GM12878 (cell line): Measurements from ENCODE around the gene SOX10. TPM values are rescaled to one million over a fixed set of nuclear protein-coding genes. Genes with fewer than 3 reads are reported as not detected.

Source experiments
- ATAC-seq: fragments of 200-7000 bp; cut with Tn5 transposase; 3 replicates; pipeline ENCODE4 v1.9.1; 2020; ENCODE audit warnings: mild to moderate bottlenecking, moderate library complexity
- Bru-seq: library from RNA; stranded (reverse); fragments of 400-500 nt; gene quantifications from one replicate; lab custom pipeline; 2021; lab: Mats Ljungman, UMichigan
- BruChase-seq, 2 experiments: library from RNA; stranded (reverse); fragments of 400-500 nt; gene quantifications; one replicate each; lab custom pipeline; 2021; lab: Mats Ljungman, UMichigan
- BruUV-seq: library from RNA; stranded (reverse); fragments of 400-500 nt; replicated peaks from 2 replicates; lab custom pipeline; 2021; lab: Mats Ljungman, UMichigan
- CTCF ChIA-PET: fragments of 300-600 bp; sonication (Branson Sonifier 250); formaldehyde crosslinking; extraction: SDS; loops from one replicate; lab custom pipeline; 2021; ENCODE audit warnings: inconsistent platforms; lab: Yijun Ruan, JAX
- POLR2A ChIA-PET: fragments of 350-600 bp; formaldehyde crosslinking; extraction: SDS; loops from one replicate; lab custom pipeline; 2021; ENCODE audit warnings: inconsistent platforms; lab: Charles Lee
- RAD21 ChIA-PET: fragments of 300-600 bp; sonication (Branson Sonifier 250); formaldehyde crosslinking; loops from one replicate; lab custom pipeline; 2023; ENCODE audit warnings: antibody characterized with exemption; ENCODE audit not compliant: unreplicated experiment; lab: Charles Lee
- SMC1A ChIA-PET: fragments of 300-600 bp; sonication (Branson Sonifier 250); formaldehyde crosslinking; loops from one replicate; lab custom pipeline; 2023; ENCODE audit not compliant: unreplicated experiment, uncharacterized antibody; lab: Charles Lee
- DNase-seq: peaks from one replicate; pipeline ENCODE4 v3.0.0-alpha.2; 2011; ENCODE audit warnings: low read depth, low spot score
- FAIRE-seq: peaks from 3 replicates; lab custom pipeline; 2011; peaks lifted over from hg19 to GRCh38; lab: Jason Lieb, UNC
- H2AFZ ChIP-seq: 2 replicates; pipeline ENCODE4 v1.6.0; 2011; ENCODE audit warnings: low read depth, low read length, control low read depth; ENCODE audit not compliant: control insufficient read depth
- H3K27ac ChIP-seq: 2 replicates; pipeline ENCODE4 v1.5.1; 2011; ENCODE audit warnings: control low read depth; ENCODE audit not compliant: control insufficient read depth, insufficient read depth
- H3K27me3 ChIP-seq, 2 experiments: replicated peaks in 1 of 2; 2 replicates each; pipeline versions ENCODE4 v1.6.0 to v1.6.1; 2011; ENCODE audit warnings: low read length in 1 of 2; ENCODE audit not compliant: control insufficient read depth in 2 of 2, insufficient read depth in 2 of 2
- H3K36me3 ChIP-seq, 2 experiments: 2 replicates each; pipeline ENCODE4 v1.5.1; 2011; ENCODE audit warnings: low read length in 1 of 2; ENCODE audit not compliant: control insufficient read depth in 2 of 2, insufficient read depth in 2 of 2
- H3K4me1 ChIP-seq: 2 replicates; pipeline ENCODE4 v1.6.1; 2011; ENCODE audit warnings: mild to moderate bottlenecking, low read length, moderate library complexity, mixed read lengths; ENCODE audit not compliant: control insufficient read depth, insufficient read depth
- H3K4me2 ChIP-seq: 2 replicates; pipeline ENCODE4 v1.6.0; 2011; ENCODE audit warnings: control low read depth; ENCODE audit not compliant: control insufficient read depth, insufficient read depth
- H3K4me3 ChIP-seq: fragments of 200-600 bp; sonication (generic); 2 replicates; pipeline ENCODE4 v1.5.1; 2016
- H3K79me2 ChIP-seq: 2 replicates; pipeline ENCODE4 v1.6.0; 2011; ENCODE audit warnings: low read length; ENCODE audit not compliant: control insufficient read depth, insufficient read depth
- H3K9ac ChIP-seq: 2 replicates; pipeline ENCODE4 v1.8.0; 2011; ENCODE audit warnings: low read length, control low read depth, mixed read lengths; ENCODE audit not compliant: control insufficient read depth, insufficient read depth
- H3K9me3 ChIP-seq: replicated peaks from 3 replicates; pipeline ENCODE4 v1.5.1; 2011; ENCODE audit warnings: mild to moderate bottlenecking, low read length; ENCODE audit not compliant: control insufficient read depth, insufficient read depth
- H4K20me1 ChIP-seq: 2 replicates; pipeline ENCODE4 v1.6.0; 2011; ENCODE audit not compliant: control insufficient read depth, insufficient read depth
- BCL11A ChIP-seq: IDR thresholded peaks from 2 replicates; pipeline ENCODE4 v1.6.1; 2011; ENCODE audit warnings: low read depth, low read length
- CREB1 ChIP-seq: IDR thresholded peaks from 2 replicates; pipeline ENCODE4 v1.6.1; 2012; ENCODE audit warnings: low read depth, mild to moderate bottlenecking, inconsistent platforms
- GABPA ChIP-seq: IDR thresholded peaks from 2 replicates; pipeline ENCODE4 v1.6.1; 2014; ENCODE audit warnings: antibody characterized with exemption, low read depth, mild to moderate bottlenecking, inconsistent platforms
- HDAC6 ChIP-seq: fragments of 200-600 bp; sonication (generic); IDR thresholded peaks from one replicate; pipeline ENCODE4 v1.8.0; 2017; ENCODE audit warnings: antibody characterized with exemption; ENCODE audit not compliant: unreplicated experiment
- LARP7 ChIP-seq: fragments of 450-650 bp; IDR thresholded peaks from 2 replicates; pipeline ENCODE4 v1.6.1; 2017; ENCODE audit warnings: mild to moderate bottlenecking
- MTA3 ChIP-seq: IDR thresholded peaks from 2 replicates; pipeline ENCODE4 v1.6.1; 2012; ENCODE audit warnings: low read length, inconsistent platforms, borderline replicate concordance
- NBN ChIP-seq: fragments of 450-650 bp; IDR thresholded peaks from 2 replicates; pipeline ENCODE4 v1.6.1; 2016
- NRF1 ChIP-seq: conservative IDR thresholded peaks from 2 replicates; pipeline ENCODE4 v1.6.1; 2011; ENCODE audit warnings: mild to moderate bottlenecking, low read depth, low read length, improper control_type of control experiment
- SPI1 ChIP-seq: IDR thresholded peaks from 2 replicates; pipeline ENCODE4 v1.6.1; 2011; ENCODE audit warnings: low read depth, mild to moderate bottlenecking, low read length, moderate library complexity, borderline replicate concordance; ENCODE audit not compliant: insufficient read depth
- TAF1 ChIP-seq: IDR thresholded peaks from 2 replicates; pipeline ENCODE4 v1.6.1; 2011; ENCODE audit warnings: mild to moderate bottlenecking, low read depth, low read length, borderline replicate concordance
- WGBS: methylation state at CpG from one replicate; pipeline ENCODE4 v1.1.6; 2016; ENCODE audit warnings: low lambda C conversion rate; ENCODE audit not compliant: insufficient replicate concordance, insufficient coverage; ENCODE audit errors: missing lambda C conversion rate; 5-methylcytosine and 5-hydroxymethylcytosine counted together
- in situ Hi-C: fragments of 300-500 bp; cut with MboI; formaldehyde crosslinking; loops from 9 replicates; pipeline ENCODE4 v1.14.3; 2018; ENCODE audit warnings: mixed read lengths
- intact Hi-C: fragments of 100-400 bp; cut with micrococcal nuclease; formaldehyde crosslinking; loops from one replicate; pipeline ENCODE4 v1.14.2; 2022; ENCODE audit not compliant: unreplicated experiment
- long read RNA-seq, 2 experiments: library from polyadenylated mRNA; unstranded; transcript quantifications; one replicate each; pipeline ENCODE4 v2.0.0, GENCODE V29; 2019 to 2020
- polyA minus RNA-seq, 3 experiments: library from RNA; depleted of rRNA, polyadenylated mRNA; stranded (reverse); fragments of >200 nt; gene quantifications; 2 replicates each; pipeline ENCODE4 v1.2.3, GENCODE V29; 2011
- polyA plus RNA-seq, 11 experiments: library from polyadenylated mRNA; depleted of rRNA in 4 of 11; unstranded in 6 of 11; stranded (reverse) in 5 of 11; fragments of >200 nt; fragmentation: Nextera tagmentation in 4 of 11; fragmentation: Illumina TruSeq in 1 of 11; extraction: Ambion mirVana in 4 of 11; extraction: Trizol in 1 of 11; gene quantifications; 1 replicate in 1 of 11; 2 replicates in 10 of 11; pipeline versions ENCODE4 v1.2.1 to v1.2.3, GENCODE V29; 2011 to 2016; ENCODE audit warnings: inconsistent platforms in 2 of 11, missing spikeins in 2 of 11, low read depth in 1 of 11
- total RNA-seq, 4 experiments: library from RNA; depleted of rRNA in 3 of 4; stranded (reverse); fragments of >200 nt in 3 of 4; fragmentation: Illumina TruSeq in 1 of 4; extraction: Trizol in 1 of 4; gene quantifications; 2 replicates each; pipeline versions ENCODE4 v1.2.1 to v1.2.3, GENCODE V29; 2013 to 2021
- TF ChIP-seq, protein P1 (sequence below): IDR thresholded peaks from 2 replicates; pipeline ENCODE4 v1.6.1; 2012; ENCODE audit warnings: low read depth, low read length, improper control_type of control experiment
- TF ChIP-seq, protein P2 (sequence below): fragments of 450-650 bp; formaldehyde crosslinking; IDR thresholded peaks from 2 replicates; pipeline ENCODE4 v1.4.0; 2022; ENCODE audit warnings: mild to moderate bottlenecking, moderate library complexity

The SOX10 gene
- not detected in 2 replicates for total RNA-seq (2013; cell fraction: nucleolus; rRNA removed)
- not detected in 2 replicates for total RNA-seq (2014; rRNA removed)
- not detected in 2 replicates for total RNA-seq (2014; rRNA removed; fragmentation: Illumina TruSeq; extraction: Trizol)
- not detected in 2 replicates for total RNA-seq (2021)
- polyA plus RNA-seq (2011; ENCODE audit: low read depth): not detected
- not detected in 2 replicates for polyA plus RNA-seq (2011; rRNA removed)
- polyA plus RNA-seq (2011; cell fraction: cytosol; rRNA removed): not detected in 2 replicates
- not detected in 2 replicates for polyA plus RNA-seq (2011; cell fraction: nucleus; rRNA removed)
- 0.11 TPM in 1 of 2 replicates, not detected in the other for polyA plus RNA-seq (2012)
- not detected in 2 replicates for polyA plus RNA-seq (2014; fragmentation: Illumina TruSeq; extraction: Trizol)
- not detected for polyA plus RNA-seq (2014; fragmentation: Nextera tagmentation; extraction: Ambion mirVana)
- polyA plus RNA-seq (2014; rRNA removed): not detected in 2 replicates
- polyA plus RNA-seq (2016; fragmentation: Nextera tagmentation; extraction: Ambion mirVana): under 1 TPM in 1 of 2 experiments, not detected in 1; 0.05 TPM
- not detected in 2 replicates for polyA minus RNA-seq (2011; rRNA and poly(A)+ RNA removed)
- polyA minus RNA-seq (2011; cell fraction: cytosol; rRNA and poly(A)+ RNA removed): not detected in 2 replicates
- not detected in 2 replicates for polyA minus RNA-seq (2011; cell fraction: nucleus; rRNA and poly(A)+ RNA removed)
- not detected for Bru-seq, nascent RNA
- BruChase-seq, experiment 1, labeled RNA remaining after a 6-hour chase: not detected
- BruChase-seq, experiment 2, labeled RNA remaining after a 2-hour chase: not detected
- long read RNA-seq, experiment 1: 0 reads
- long read RNA-seq, experiment 2: 0 reads

GRCh38 chr22:37983860-37984791 lies at the start of gene SOX10:
Gene SOX10, minus strand, starts transcription at chr22:37984555. Its CDS starts 771 bp downstream, at chr22:37983784.
- Histone ChIP-seq H4K20me1 (no peaks in the 10 kb centered on the region), H3K4me1 (no peaks in the 10 kb centered on the region), H3K4me3 (no peak within 1 kb of the TSS), H3K9me3 (no peaks in the 10 kb centered on the region), H3K27ac (no peak within 1 kb of the TSS), H2AFZ (no peak within 1 kb of the TSS), H3K36me3 (no peaks in the 10 kb centered on the region; a peak in 1 of 4 replicates), H3K9ac (no peak within 1 kb of the TSS)
- ChIA-PET POLR2A (no interaction called here), RAD21 (interaction anchor here (0.6 kb wide), 1 partner anchor 29 kb away, joined by 3 read pairs; no protein-coding TSS in a partner anchor), SMC1A (no interaction called here), CTCF (no interaction called here)
- 58% methylated on average over 34 of the region's 42 CpGs for WGBS
- intact Hi-C loops: no loop called here
- BruUV-seq: no TSS peak
- no peak for ATAC-seq
- in situ Hi-C loops: no loop called here
- TF ChIP-seq HDAC6: no peak
- TF ChIP-seq SPI1: no peak
- no peak for TF ChIP-seq MTA3
- TF ChIP-seq, protein P1, sequence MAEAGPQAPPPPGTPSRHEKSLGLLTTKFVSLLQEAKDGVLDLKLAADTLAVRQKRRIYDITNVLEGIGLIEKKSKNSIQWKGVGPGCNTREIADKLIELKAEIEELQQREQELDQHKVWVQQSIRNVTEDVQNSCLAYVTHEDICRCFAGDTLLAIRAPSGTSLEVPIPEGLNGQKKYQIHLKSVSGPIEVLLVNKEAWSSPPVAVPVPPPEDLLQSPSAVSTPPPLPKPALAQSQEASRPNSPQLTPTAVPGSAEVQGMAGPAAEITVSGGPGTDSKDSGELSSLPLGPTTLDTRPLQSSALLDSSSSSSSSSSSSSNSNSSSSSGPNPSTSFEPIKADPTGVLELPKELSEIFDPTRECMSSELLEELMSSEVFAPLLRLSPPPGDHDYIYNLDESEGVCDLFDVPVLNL: no peak
- no peak for TF ChIP-seq BCL11A
- TF ChIP-seq, protein P2, sequence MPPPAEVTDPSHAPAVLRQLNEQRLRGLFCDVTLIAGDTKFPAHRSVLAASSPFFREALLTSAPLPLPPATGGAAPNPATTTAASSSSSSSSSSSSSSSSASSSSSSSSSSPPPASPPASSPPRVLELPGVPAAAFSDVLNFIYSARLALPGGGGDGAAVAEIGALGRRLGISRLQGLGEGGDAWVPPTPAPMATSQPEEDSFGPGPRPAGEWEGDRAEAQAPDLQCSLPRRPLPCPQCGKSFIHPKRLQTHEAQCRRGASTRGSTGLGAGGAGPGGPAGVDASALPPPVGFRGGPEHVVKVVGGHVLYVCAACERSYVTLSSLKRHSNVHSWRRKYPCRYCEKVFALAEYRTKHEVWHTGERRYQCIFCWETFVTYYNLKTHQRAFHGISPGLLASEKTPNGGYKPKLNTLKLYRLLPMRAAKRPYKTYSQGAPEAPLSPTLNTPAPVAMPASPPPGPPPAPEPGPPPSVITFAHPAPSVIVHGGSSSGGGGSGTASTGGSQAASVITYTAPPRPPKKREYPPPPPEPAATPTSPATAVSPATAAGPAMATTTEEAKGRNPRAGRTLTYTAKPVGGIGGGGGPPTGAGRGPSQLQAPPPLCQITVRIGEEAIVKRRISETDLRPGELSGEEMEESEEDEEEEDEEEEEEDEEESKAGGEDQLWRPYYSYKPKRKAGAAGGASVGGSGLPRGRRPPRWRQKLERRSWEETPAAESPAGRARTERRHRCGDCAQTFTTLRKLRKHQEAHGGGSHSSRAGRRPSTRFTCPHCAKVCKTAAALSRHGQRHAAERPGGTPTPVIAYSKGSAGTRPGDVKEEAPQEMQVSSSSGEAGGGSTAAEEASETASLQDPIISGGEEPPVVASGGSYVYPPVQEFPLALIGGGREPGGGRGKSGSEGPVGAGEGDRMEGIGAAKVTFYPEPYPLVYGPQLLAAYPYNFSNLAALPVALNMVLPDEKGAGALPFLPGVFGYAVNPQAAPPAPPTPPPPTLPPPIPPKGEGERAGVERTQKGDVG (CRISPR knock-in tag): no peak
- no peak for TF ChIP-seq NRF1
- TF ChIP-seq TAF1: no peak
- no peak for TF ChIP-seq CREB1
- no peak for TF ChIP-seq LARP7
- no peak for TF ChIP-seq NBN
- TF ChIP-seq GABPA: no peak
- TF ChIP-seq, all 136 proteins: peak for 0
- no peaks in the 10 kb centered on the region for H3K27me3 ChIP-seq
- no peaks in the 10 kb centered on the region for H3K79me2 ChIP-seq
- H3K4me2 ChIP-seq: no peak within 1 kb of the TSS
- FAIRE-seq (no peak), DNase-seq (no peak)
